Measurements from ENCODE around the gene TOP2B.

DNA sequence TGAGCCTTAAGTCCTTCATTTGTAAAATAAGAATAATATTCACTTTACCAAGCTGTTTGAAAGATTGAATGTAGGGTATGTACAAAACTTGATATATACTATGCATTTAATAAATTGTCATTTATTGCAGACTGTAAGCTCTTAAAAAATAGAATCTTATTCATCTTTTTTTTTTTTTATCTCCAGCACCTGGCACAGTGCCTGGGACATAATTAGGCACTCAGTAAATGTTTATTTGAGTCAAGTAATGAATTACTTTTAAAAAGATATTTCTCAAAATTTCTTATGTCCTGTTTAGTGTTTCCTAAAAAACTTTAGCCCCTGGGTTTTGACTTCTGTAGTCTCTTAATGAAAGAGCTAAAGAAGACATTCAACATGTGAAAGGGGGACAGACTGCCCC lies 71.7 kb downstream of the TOP2B start:
- no peak for TF ChIP-seq CTCF (conservative IDR thresholded peaks at IDR 0.05; ENCODE audit: low read length)
- TF ChIP-seq EZH2phosphoT487 (IDR thresholded peaks at IDR 0.05; ENCODE audit: borderline replicate concordance) = no peak
